GM21529 (cell line): ENCODE measurements around the gene C20orf173.

Experiments
- ATAC-seq: cut with Tn5 transposase; IDR thresholded peaks from one replicate; pipeline ENCODE4 v1.9.1; 2021; ENCODE audit not compliant: unreplicated experiment

C20orf173 gene

GRCh38 chr20:35508493-35509218 lies 20.8 kb downstream of the C20orf173 start:
- no peak for ATAC-seq

GRCh38 chr20:35506872-35507638 lies 22.4 kb downstream of the C20orf173 start:
- no peak for ATAC-seq

- no peak for ATAC-seq
Measured at GRCh38 chr20:35506179-35506578, 23.3 kb downstream of the C20orf173 start.

- no peak for ATAC-seq
Measured at GRCh38 chr20:35504751-35505150, 24.7 kb downstream of the C20orf173 start.

- ATAC-seq = no peak
Measured at GRCh38 chr20:35503841-35504561, 25.5 kb downstream of the C20orf173 start.

GRCh38 chr20:35503281-35503680 lies 26.2 kb downstream of the C20orf173 start:
- ATAC-seq = no peak

- peak; percentile 84 for ATAC-seq
Measured at GRCh38 chr20:35502352-35502751, 27.1 kb downstream of the C20orf173 start.

- no peak for ATAC-seq
Measured at GRCh38 chr20:35499271-35499670, 30.2 kb downstream of the C20orf173 start.

- ATAC-seq = no peak
Measured at GRCh38 chr20:35497780-35498189, 31.7 kb downstream of the C20orf173 start.

GRCh38 chr20:35497320-35497719 lies 32.1 kb downstream of the C20orf173 start:
- no peak for ATAC-seq

- ATAC-seq = no peak
Measured at GRCh38 chr20:35496481-35496880, 33.0 kb downstream of the C20orf173 start.

- ATAC-seq = no peak
Measured at GRCh38 chr20:35492352-35492751, 37.1 kb downstream of the C20orf173 start.

- ATAC-seq = no peak
Measured at GRCh38 chr20:35491823-35492222, 37.6 kb downstream of the C20orf173 start.

GRCh38 chr20:35490736-35491181 lies 38.7 kb downstream of the C20orf173 start:
- peak; percentile 99 for ATAC-seq

- ATAC-seq = no peak
Measured at GRCh38 chr20:35489717-35490116, 39.7 kb downstream of the C20orf173 start.

- ATAC-seq = no peak
Measured at GRCh38 chr20:35487479-35487878, 42.0 kb downstream of the C20orf173 start.

GRCh38 chr20:35479798-35480197 lies 49.7 kb downstream of the C20orf173 start:
- ATAC-seq = no peak

GRCh38 chr20:35478804-35479472 lies 50.5 kb downstream of the C20orf173 start:
- ATAC-seq = no peak
